Right lobe of liver (tissue), 4 donors: ENCODE measurements around the gene WFDC10B.
"Not testable (repeated sequence)": the region's sequence is repeated elsewhere in the genome, so short reads cannot be mapped to it uniquely, and the experiment has no call there.

Experiments
- CTCF ChIP-seq, 4 donors: fragments of 200-600 bp in 3 of 4; fragments of 450-650 bp in 1 of 4; IDR thresholded peaks; one replicate each; pipeline versions ENCODE4 v1.5.1 to v1.8.0; 2016 to 2022; ENCODE audit warnings: antibody characterized with exemption in 4 of 4, mild to moderate bottlenecking in 2 of 4
- POLR2A ChIP-seq: fragments of 450-650 bp; IDR thresholded peaks from one replicate; pipeline ENCODE4 v1.6.1; 2017; ENCODE audit warnings: antibody characterized with exemption, mild to moderate bottlenecking
- donor health status: DM: no; HTN: no; CAD: no.
- donor health status: DM: no; HTN: no; CAD: no.
- donor health status: DM: no; HTN: yes; CAD: no.

- TF ChIP-seq CTCF (IDR thresholded peaks at IDR 0.05); POLR2A: not testable (repeated sequence)
Observed at GRCh38 chr20:45657038-45657437, 47.8 kb downstream of the WFDC10B start.
